KMS-11 (cell line): ENCODE measurements around the gene TGFA.

Source experiments
- H2AFZ ChIP-seq: fragments of 200-600 bp; sonication (generic); 2 replicates; pipeline ENCODE4 v1.6.1; 2016; ENCODE audit warnings: antibody characterized with exemption, mixed run types, low read depth
- H3K27ac ChIP-seq: fragments of 200-600 bp; sonication (generic); 2 replicates; pipeline ENCODE4 v1.6.1; 2016; ENCODE audit warnings: mild to moderate bottlenecking, mixed run types
- H3K27me3 ChIP-seq: fragments of 200-600 bp; sonication (generic); 2 replicates; pipeline ENCODE4 v1.6.1; 2017; ENCODE audit warnings: mild to moderate bottlenecking, low read depth, mixed run types, moderate library complexity; ENCODE audit not compliant: insufficient read depth
- H3K36me3 ChIP-seq: fragments of 200-600 bp; sonication (generic); 2 replicates; pipeline ENCODE4 v1.6.1; 2017; ENCODE audit warnings: mild to moderate bottlenecking, mixed run types; ENCODE audit not compliant: insufficient read depth
- H3K4me1 ChIP-seq: fragments of 200-600 bp; sonication (generic); 2 replicates; pipeline ENCODE4 v1.6.1; 2016; ENCODE audit warnings: mild to moderate bottlenecking, low read depth, mixed run types; ENCODE audit not compliant: poor library complexity, severe bottlenecking
- H3K4me2 ChIP-seq: fragments of 200-600 bp; sonication (generic); 2 replicates; pipeline ENCODE4 v1.7.0; 2016; ENCODE audit warnings: mild to moderate bottlenecking, mixed run types
- H3K4me3 ChIP-seq: fragments of 200-600 bp; sonication (generic); IDR thresholded peaks from 2 replicates; pipeline ENCODE4 v1.6.1; 2017; ENCODE audit warnings: low read depth, low read length, mixed read lengths; ENCODE audit not compliant: insufficient read depth
- H3K79me2 ChIP-seq: fragments of 200-600 bp; sonication (generic); 2 replicates; pipeline ENCODE4 v1.6.1; 2016; ENCODE audit warnings: low read depth, mixed run types; ENCODE audit not compliant: insufficient read depth
- H3K9ac ChIP-seq: fragments of 200-600 bp; sonication (generic); 2 replicates; pipeline ENCODE4 v1.6.1; 2016; ENCODE audit warnings: mild to moderate bottlenecking, mixed run types
- H4K20me1 ChIP-seq: fragments of 200-600 bp; sonication (generic); 2 replicates; pipeline ENCODE4 v1.6.1; 2016; ENCODE audit warnings: mild to moderate bottlenecking, mixed run types; ENCODE audit not compliant: insufficient read depth
- TF ChIP-seq, protein P1 (sequence below): fragments of 200-600 bp; sonication (generic); conservative IDR thresholded peaks from 2 replicates; pipeline ENCODE4 v1.6.1; 2017; ENCODE audit warnings: low read depth, mild to moderate bottlenecking, antibody characterized with exemption, low read length, moderate library complexity, mixed read lengths

Gene TGFA

DNA sequence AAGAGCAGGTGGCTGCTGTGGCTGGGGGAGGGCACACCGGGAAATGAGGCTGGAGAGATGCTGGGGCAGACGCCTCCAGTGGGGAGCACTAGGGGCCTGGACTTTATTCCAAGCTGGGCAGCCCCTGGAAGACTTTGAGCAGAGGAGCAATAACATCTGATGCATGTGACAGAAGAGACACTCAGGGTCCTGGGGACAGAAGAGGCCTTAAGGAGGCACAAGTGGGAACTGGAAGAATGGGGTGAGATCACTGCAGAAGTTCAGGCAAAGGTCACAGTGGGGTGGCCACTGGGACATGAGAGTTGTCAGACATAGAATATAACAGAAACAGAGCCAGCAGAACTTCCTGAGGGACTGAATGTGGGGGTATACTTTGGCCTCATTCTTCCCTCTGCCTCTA is 24.0 kb downstream of the TGFA start:
- Histone ChIP-seq H3K9ac (no peak overlapping the region), H3K27ac (no peak overlapping the region), H4K20me1 (no peaks in the 10 kb centered on the region), H3K4me3 (no peak overlapping the region), H3K27me3 (no peaks in the 10 kb centered on the region), H3K4me2 (no peak overlapping the region), H2AFZ (no peak overlapping the region), H3K79me2 (no peaks in the 10 kb centered on the region), H3K36me3 (no peaks in the 10 kb centered on the region), H3K4me1 (no peaks in the 10 kb centered on the region)
- TF ChIP-seq, protein P1, sequence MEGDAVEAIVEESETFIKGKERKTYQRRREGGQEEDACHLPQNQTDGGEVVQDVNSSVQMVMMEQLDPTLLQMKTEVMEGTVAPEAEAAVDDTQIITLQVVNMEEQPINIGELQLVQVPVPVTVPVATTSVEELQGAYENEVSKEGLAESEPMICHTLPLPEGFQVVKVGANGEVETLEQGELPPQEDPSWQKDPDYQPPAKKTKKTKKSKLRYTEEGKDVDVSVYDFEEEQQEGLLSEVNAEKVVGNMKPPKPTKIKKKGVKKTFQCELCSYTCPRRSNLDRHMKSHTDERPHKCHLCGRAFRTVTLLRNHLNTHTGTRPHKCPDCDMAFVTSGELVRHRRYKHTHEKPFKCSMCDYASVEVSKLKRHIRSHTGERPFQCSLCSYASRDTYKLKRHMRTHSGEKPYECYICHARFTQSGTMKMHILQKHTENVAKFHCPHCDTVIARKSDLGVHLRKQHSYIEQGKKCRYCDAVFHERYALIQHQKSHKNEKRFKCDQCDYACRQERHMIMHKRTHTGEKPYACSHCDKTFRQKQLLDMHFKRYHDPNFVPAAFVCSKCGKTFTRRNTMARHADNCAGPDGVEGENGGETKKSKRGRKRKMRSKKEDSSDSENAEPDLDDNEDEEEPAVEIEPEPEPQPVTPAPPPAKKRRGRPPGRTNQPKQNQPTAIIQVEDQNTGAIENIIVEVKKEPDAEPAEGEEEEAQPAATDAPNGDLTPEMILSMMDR: no peak

- TF ChIP-seq, protein P1: no peak
- H4K20me1 ChIP-seq: no peaks in the 10 kb centered on the region
- no peak overlapping the region for H3K4me2 ChIP-seq
- no peaks in the 10 kb centered on the region for H3K36me3 ChIP-seq
- H2AFZ ChIP-seq: no peak overlapping the region
- no peaks in the 10 kb centered on the region for H3K4me1 ChIP-seq
- H3K27me3 ChIP-seq: no peaks in the 10 kb centered on the region
- no peak overlapping the region for H3K4me3 ChIP-seq
- no peaks in the 10 kb centered on the region for H3K79me2 ChIP-seq
- H3K9ac ChIP-seq: no peak overlapping the region
- H3K27ac ChIP-seq: no peak overlapping the region
Observed at GRCh38 chr2:70528929-70529328, 24.7 kb downstream of the TGFA start.

DNA sequence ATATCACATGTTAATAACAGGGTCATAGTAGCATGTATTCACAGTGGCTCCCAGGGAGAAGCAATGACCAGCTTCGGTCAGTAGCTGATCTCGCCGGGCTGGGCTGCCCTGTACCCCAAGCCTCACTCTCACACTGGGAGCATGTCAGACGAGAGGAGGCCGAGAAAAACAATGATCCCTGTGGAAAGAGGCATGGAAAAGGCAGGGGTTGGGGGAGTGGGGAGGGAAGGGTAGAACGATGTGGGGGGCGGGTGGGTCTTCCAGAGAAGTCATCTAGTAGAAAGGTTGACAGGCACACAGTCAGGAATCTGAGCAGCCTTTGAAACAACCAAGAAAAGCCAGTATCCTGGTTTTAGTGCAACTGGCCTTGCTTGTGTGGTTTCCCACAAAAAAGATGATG is 25.4 kb downstream of the TGFA start:
- H3K4me3 ChIP-seq: no peak overlapping the region
- no peaks in the 10 kb centered on the region for H3K79me2 ChIP-seq
- no peaks in the 10 kb centered on the region for H4K20me1 ChIP-seq
- no peaks in the 10 kb centered on the region for H3K36me3 ChIP-seq
- H3K4me2 ChIP-seq: no peak overlapping the region
- no peak overlapping the region for H3K27ac ChIP-seq
- TF ChIP-seq, protein P1: no peak
- no peak overlapping the region for H2AFZ ChIP-seq
- no peak overlapping the region for H3K9ac ChIP-seq
- H3K27me3 ChIP-seq: no peaks in the 10 kb centered on the region
- H3K4me1 ChIP-seq: no peaks in the 10 kb centered on the region

DNA sequence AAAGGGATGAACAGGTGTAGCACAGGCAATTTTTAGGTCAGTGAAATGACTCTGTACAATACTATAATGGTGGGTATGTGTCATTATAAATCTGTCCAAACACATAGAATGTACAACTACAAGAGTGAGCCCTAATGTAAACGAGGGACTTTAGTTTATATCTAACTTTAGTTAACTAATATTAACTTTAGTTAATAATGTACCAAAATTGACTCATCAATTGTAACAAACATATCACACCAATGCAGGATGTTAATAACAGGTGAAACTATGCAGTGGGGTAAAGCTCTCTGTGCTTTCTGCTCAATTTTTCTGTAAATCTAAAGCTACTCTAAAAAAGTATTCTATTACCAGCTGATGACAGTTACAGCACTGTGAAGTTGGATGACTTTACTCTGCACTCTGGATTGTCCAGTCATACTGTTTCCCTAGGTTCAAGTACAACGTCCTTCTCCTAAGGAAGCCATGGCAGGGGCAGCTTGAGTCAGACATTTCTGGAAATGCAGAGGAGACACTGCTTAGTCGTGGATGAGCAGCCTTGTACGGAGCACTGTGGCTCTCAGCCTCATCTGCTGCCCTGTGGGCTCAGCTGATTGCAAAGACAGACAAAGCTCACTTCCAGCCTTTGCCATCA is 26.1 kb downstream of the TGFA start:
- H3K36me3 ChIP-seq: no peaks in the 10 kb centered on the region
- TF ChIP-seq, protein P1: no peak
- no peaks in the 10 kb centered on the region for H3K4me1 ChIP-seq
- no peaks in the 10 kb centered on the region for H3K79me2 ChIP-seq
- H2AFZ ChIP-seq: no peak overlapping the region
- H3K9ac ChIP-seq: no peak overlapping the region
- no peak overlapping the region for H3K4me3 ChIP-seq
- no peak overlapping the region for H3K4me2 ChIP-seq
- H3K27ac ChIP-seq: no peak overlapping the region
- no peaks in the 10 kb centered on the region for H4K20me1 ChIP-seq
- H3K27me3 ChIP-seq: no peaks in the 10 kb centered on the region
